Right cardiac atrium (tissue), 5 donors: ENCODE data around the gene FARSB. TPM values are rescaled to one million over a fixed set of nuclear protein-coding genes. Genes with fewer than 3 reads are reported as not detected.
A peak's percentile ranks its signal among the peaks of the same experiment; 100 is the strongest.

Source experiments
- ATAC-seq, 2 donors: fragments of 200-7000 bp; cut with Tn5 transposase; one replicate each; pipeline versions ENCODE4 v1.8.0 to v1.9.1; 2020; ENCODE audit warnings: moderate library complexity in 2 of 2, mild to moderate bottlenecking in 1 of 2
- DNase-seq, 3 donors: peaks; one replicate each; pipeline ENCODE4 v3.0.0-alpha.2; 2020
- H3K27ac ChIP-seq: one replicate; pipeline ENCODE4 v1.5.1; 2013; ENCODE audit warnings: mild to moderate bottlenecking, low read length, control low read depth, moderate library complexity
- H3K27me3 ChIP-seq: one replicate; pipeline ENCODE4 v1.6.1; 2013; ENCODE audit not compliant: control insufficient read depth, insufficient read depth
- H3K4me1 ChIP-seq: one replicate; pipeline ENCODE4 v1.6.1; 2013; ENCODE audit warnings: low read length; ENCODE audit not compliant: control insufficient read depth, insufficient read depth
- H3K4me3 ChIP-seq: one replicate; pipeline ENCODE4 v1.5.1; 2013; ENCODE audit warnings: low read length, control low read depth
- H3K9me3 ChIP-seq: one replicate; pipeline ENCODE4 v1.6.1; 2013; ENCODE audit warnings: low read length; ENCODE audit not compliant: control insufficient read depth
- WGBS: extraction: QIAGEN DNeasy Blood & Tissue Kit; methylation state at CpG from one replicate; pipeline ENCODE4 v1.1.7; 2013; 5-methylcytosine and 5-hydroxymethylcytosine counted together
- intact Hi-C, 4 donors: fragments of 100-400 bp; cut with DNase I; formaldehyde crosslinking; loops; one replicate each; pipeline versions ENCODE4 v1.11.0 to v1.14.0; 2022 to 2023
- polyA plus RNA-seq: library from polyadenylated mRNA; stranded (reverse); fragments of 200-250 nt; gene quantifications from one replicate; pipeline ENCODE4 v1.2.3, GENCODE V29; 2013
- total RNA-seq, 4 donors: library from RNA; stranded (reverse); fragmentation: NEBNext Ultra II Directional; extraction: Animal tissue kit (Norgen Biotek cat#: 25700); gene quantifications; one replicate each; pipeline ENCODE4 v1.2.1, GENCODE V29; 2021
- donor health status: healthy with polysubstance abuse.
- donor health status: DM: no; HTN: yes; CAD: no.
- donor health status: DM: no; HTN: no; CAD: no.
- donor health status: DM: no; HTN: yes; CAD: no; lungs with severe emphysema.
- donor health status: DM: yes; HTN: yes; CAD: no.

Gene FARSB
- total and polyA plus RNA-seq, 5 donors = 11.7 to 20.3 (median 16.2) TPM

- H3K27me3 ChIP-seq = no peaks in the 10 kb centered on the region
- H3K4me1 ChIP-seq = no peaks in the 10 kb centered on the region
- no peaks in the 10 kb centered on the region for H3K9me3 ChIP-seq
- 40% methylated on average over 2 of the region's 2 CpGs for WGBS
- H3K27ac ChIP-seq = no peak overlapping the region
- DNase-seq (no peak), ATAC-seq (no peak)
- intact Hi-C loops = no loop called here
- H3K4me3 ChIP-seq = no peak overlapping the region
These were observed 33.0 kb upstream of the FARSB start for GRCh38 chr2:222688917-222689316.

- DNase-seq (no peak), ATAC-seq (no peak)
- H3K27me3 ChIP-seq = no peaks in the 10 kb centered on the region
- 79% methylated on average over 5 of the region's 5 CpGs for WGBS
- no peaks in the 10 kb centered on the region for H3K9me3 ChIP-seq
- intact Hi-C loops = no loop called here
- H3K27ac ChIP-seq = no peak overlapping the region
- H3K4me1 ChIP-seq = no peaks in the 10 kb centered on the region
- no peak overlapping the region for H3K4me3 ChIP-seq
These were observed 30.3 kb upstream of the FARSB start for GRCh38 chr2:222686086-222686750.

GRCh38 chr2:222683805-222684204 lies 27.9 kb upstream of the FARSB start:
- H3K27me3 ChIP-seq = no peaks in the 10 kb centered on the region
- no peaks in the 10 kb centered on the region for H3K9me3 ChIP-seq
- no peak for DNase-seq
- intact Hi-C loops = no loop called here
- ATAC-seq = no peak
- H3K27ac ChIP-seq = no peak overlapping the region
- no peak overlapping the region for H3K4me3 ChIP-seq
- 75% methylated on average over 3 of the region's 3 CpGs for WGBS
- no peaks in the 10 kb centered on the region for H3K4me1 ChIP-seq

GRCh38 chr2:222677981-222678380 lies 22.1 kb upstream of the FARSB start:
- Histone ChIP-seq H3K9me3 (no peaks in the 10 kb centered on the region), H3K4me1 (no peaks in the 10 kb centered on the region), H3K4me3 (no peak overlapping the region), H3K27ac (no peak overlapping the region), H3K27me3 (no peaks in the 10 kb centered on the region)
- DNase-seq (no peak), ATAC-seq (no peak)
- intact Hi-C loops = no loop called here
- 68% methylated on average over 3 of the region's 3 CpGs for WGBS

- H3K27me3 ChIP-seq = no peaks in the 10 kb centered on the region
- ATAC-seq = no peak
These were observed 18.0 kb upstream of the FARSB start for GRCh38 chr2:222673883-222674282.

GRCh38 chr2:222673273-222673672 lies 17.4 kb upstream of the FARSB start:
- ATAC-seq = no peak
- intact Hi-C loops = no loop called here
- 64% methylated on average over 7 of the region's 7 CpGs for WGBS

More at GRCh38 chr2:222673883-222674282, 18.0 kb upstream of the FARSB start:
- no peak for DNase-seq
- Histone ChIP-seq H3K27ac (no peak overlapping the region), H3K4me1 (peaks cover 1% of the 10 kb centered on the region), H3K9me3 (no peaks in the 10 kb centered on the region), H3K4me3 (no peak overlapping the region)
- intact Hi-C loops = no loop called here
- WGBS = 90% methylated on average over 5 of the region's 5 CpGs

GRCh38 chr2:222672068-222672401 lies 16.1 kb upstream of the FARSB start:
- Histone ChIP-seq H3K4me1 (peaks cover 1% of the 10 kb centered on the region), H3K9me3 (no peaks in the 10 kb centered on the region), H3K27me3 (no peaks in the 10 kb centered on the region), H3K27ac (no peak overlapping the region), H3K4me3 (peak overlapping the region; percentile 29)
- ATAC-seq = no peak
- WGBS = 23% methylated on average over 10 of the region's 10 CpGs
- DNase-seq = no peak
- intact Hi-C loops = no loop called here

More at GRCh38 chr2:222673273-222673672, 17.4 kb upstream of the FARSB start:
- no peaks in the 10 kb centered on the region for H3K27me3 ChIP-seq
- peaks cover 1% of the 10 kb centered on the region for H3K4me1 ChIP-seq
- H3K4me3 ChIP-seq = no peak overlapping the region
- no peak for DNase-seq
- no peaks in the 10 kb centered on the region for H3K9me3 ChIP-seq
- H3K27ac ChIP-seq = no peak overlapping the region

GRCh38 chr2:222671259-222672067 lies 15.6 kb upstream of the FARSB start, which contains the start of gene MOGAT1:
TSS of gene MOGAT1 (plus strand) at chr2:222671658. CDS start at chr2:222671786, 128 bp downstream.
- intact Hi-C loops = no loop called here
- Histone ChIP-seq H3K4me1 (peaks cover 1% of the 10 kb centered on the region), H3K27me3 (no peaks in the 10 kb centered on the region), H3K27ac (no peak within 1 kb of the TSS), H3K9me3 (no peaks in the 10 kb centered on the region), H3K4me3 (peak within 1 kb of the TSS; percentile 29)
- DNase-seq (peak; percentile 47 to 79 (median 78)), ATAC-seq (peak; percentile 87)
- 3% methylated on average over 66 of the region's 66 CpGs for WGBS

DNA sequence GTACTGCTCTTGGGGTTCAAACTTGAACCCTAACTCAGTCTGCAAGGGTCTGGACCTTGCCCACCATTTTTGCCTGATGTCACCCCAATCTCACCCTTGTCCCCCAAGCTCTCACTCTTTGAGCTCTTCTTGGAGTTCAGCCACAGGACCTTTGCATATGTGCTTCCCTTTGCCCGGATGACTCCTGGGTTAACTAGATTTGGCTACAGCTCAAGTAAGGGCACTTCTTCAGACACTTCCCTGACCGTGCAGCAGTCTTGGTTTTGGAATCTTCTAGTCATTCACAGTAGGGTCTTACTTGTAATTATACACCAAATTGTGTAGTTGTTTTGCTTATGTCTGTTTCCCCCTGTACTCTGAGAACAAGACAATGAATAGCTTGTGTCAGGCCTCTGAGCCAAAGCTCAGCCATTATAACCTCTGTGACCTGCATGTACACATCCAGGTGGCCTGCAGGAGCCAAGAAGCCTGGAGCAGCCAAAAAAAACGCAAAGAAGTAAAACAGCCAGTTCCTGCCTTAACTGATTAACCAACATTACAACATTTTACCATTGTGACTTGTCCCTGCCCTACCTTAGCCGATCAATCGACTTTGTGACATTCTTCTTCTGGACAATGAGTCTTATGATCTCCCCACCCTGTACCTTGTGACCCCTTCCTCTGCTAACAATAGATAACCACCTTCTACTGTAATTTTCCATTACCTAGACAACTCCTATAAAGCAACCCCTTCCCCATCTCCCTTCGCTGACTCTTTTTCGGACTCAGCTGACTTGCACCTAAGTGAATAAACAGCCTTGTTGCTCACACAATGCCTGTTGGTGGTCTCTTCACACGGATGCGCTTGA lies 14.5 kb upstream of the FARSB start:
- Histone ChIP-seq H3K4me3 (no peak overlapping the region), H3K27me3 (no peaks in the 10 kb centered on the region), H3K9me3 (no peaks in the 10 kb centered on the region), H3K4me1 (peaks cover 1% of the 10 kb centered on the region), H3K27ac (no peak overlapping the region)
- whole genome bisulfite sequencing = 80% methylated on average over 9 of the region's 9 CpGs
- intact Hi-C loops = no loop called here
- DNase-seq (no peak), ATAC-seq (no peak)

- Histone ChIP-seq H3K4me1 (peaks cover 1% of the 10 kb centered on the region), H3K9me3 (no peaks in the 10 kb centered on the region), H3K27ac (no peak overlapping the region), H3K4me3 (no peak overlapping the region), H3K27me3 (no peaks in the 10 kb centered on the region)
- WGBS = 75% methylated on average over 4 of the region's 4 CpGs
- ATAC-seq (no peak), DNase-seq (no peak)
- intact Hi-C loops = no loop called here
These were observed 13.5 kb upstream of the FARSB start for GRCh38 chr2:222669353-222669752.
